DND-41 (cell line): ENCODE data around the gene TACC3.

ENCODE experiments used
- CTCF ChIP-seq: IDR thresholded peaks from 2 replicates; pipeline ENCODE4 v1.5.1; 2012; ENCODE audit warnings: borderline replicate concordance, low read length, moderate library complexity, mild to moderate bottlenecking; ENCODE audit not compliant: poor library complexity, severe bottlenecking; ENCODE audit errors: extremely low read depth
- EZH2 ChIP-seq: IDR thresholded peaks from 3 replicates; pipeline ENCODE4 v1.6.1; 2012; ENCODE audit warnings: borderline replicate concordance, low read depth, mild to moderate bottlenecking, moderate library complexity, low read length, inconsistent platforms; ENCODE audit not compliant: severe bottlenecking

- TF ChIP-seq CTCF (no peak), EZH2 (no peak)
These were observed 30.6 kb upstream of the TACC3 start for GRCh38 chr4:1690698-1691097.
